Measurements from ENCODE around the gene GRIK3.

- TF ChIP-seq CTCF (IDR thresholded peaks at IDR 0.05) (no peak), POLR2A (IDR thresholded peaks at IDR 0.05) (no peak)
These were observed 154.7 kb downstream of the GRIK3 start for GRCh38 chr1:36879613-36880012.
